PC-9 (cell line): ENCODE measurements around the gene FAM114A1. TPM values are rescaled to one million over a fixed set of nuclear protein-coding genes. Genes with fewer than 3 reads are reported as not detected.

Experiments used
- BruUV-seq: library from RNA; stranded (reverse); fragments of 400-500 nt; replicated peaks from 2 replicates; lab custom pipeline; 2021; lab: Mats Ljungman, UMichigan
- CTCF ChIA-PET: fragments of 300-600 bp; sonication (Branson Sonifier 250); formaldehyde crosslinking; loops from one replicate; lab custom pipeline; 2022; ENCODE audit warnings: antibody characterized with exemption; lab: Charles Lee
- POLR2A ChIA-PET: fragments of 300-600 bp; sonication (Branson Sonifier 250); formaldehyde crosslinking; loops from one replicate; lab custom pipeline; 2022; ENCODE audit warnings: antibody characterized with exemption; ENCODE audit not compliant: unreplicated experiment; lab: Charles Lee
- DNase-seq, 2 experiments: peaks; one replicate each; pipeline versions ENCODE4 v3.0.0 to v3.0.0-alpha.2; 2015 to 2022; ENCODE audit warnings: mixed read lengths in 1 of 2
- H2AFZ ChIP-seq: fragments of 200-600 bp; sonication (generic); 2 replicates; pipeline ENCODE4 v1.8.1; 2017; ENCODE audit warnings: antibody characterized with exemption
- H3F3A ChIP-seq: fragments of 200-600 bp; sonication (generic); 2 replicates; pipeline ENCODE4 v1.8.1; 2017; ENCODE audit warnings: antibody characterized with exemption, mild to moderate bottlenecking, low read depth; ENCODE audit not compliant: insufficient read depth
- H3K27ac ChIP-seq: fragments of 200-600 bp; sonication (generic); 2 replicates; pipeline ENCODE4 v1.6.1; 2016; ENCODE audit warnings: mixed run types
- H3K27me3 ChIP-seq: fragments of 200-600 bp; sonication (generic); 2 replicates; pipeline ENCODE4 v1.6.1; 2016; ENCODE audit warnings: low read depth, mixed run types; ENCODE audit not compliant: insufficient read depth
- H3K36me3 ChIP-seq: fragments of 200-600 bp; sonication (generic); 2 replicates; pipeline ENCODE4 v1.6.1; 2016; ENCODE audit warnings: low read depth, mixed run types
- H3K4me1 ChIP-seq: fragments of 200-600 bp; sonication (generic); replicated peaks from 2 replicates; pipeline ENCODE4 v1.6.1; 2016; ENCODE audit warnings: mixed run types; ENCODE audit not compliant: insufficient read depth
- H3K4me2 ChIP-seq: fragments of 200-600 bp; sonication (generic); 2 replicates; pipeline ENCODE4 v1.6.1; 2017; ENCODE audit warnings: mixed run types
- H3K4me3 ChIP-seq: fragments of 200-600 bp; sonication (generic); 2 replicates; pipeline ENCODE4 v1.6.1; 2016; ENCODE audit warnings: mixed run types
- H3K79me2 ChIP-seq: fragments of 200-600 bp; sonication (generic); 2 replicates; pipeline ENCODE4 v1.6.1; 2017; ENCODE audit warnings: low read depth, mixed run types
- H3K9me2 ChIP-seq: fragments of 200-600 bp; sonication (generic); 2 replicates; pipeline ENCODE4 v1.8.1; 2017; ENCODE audit warnings: mild to moderate bottlenecking; ENCODE audit not compliant: insufficient read depth
- H3K9me3 ChIP-seq: fragments of 200-600 bp; sonication (generic); 2 replicates; pipeline ENCODE4 v1.8.1; 2016; ENCODE audit warnings: low read depth; ENCODE audit not compliant: insufficient read depth
- H4K20me1 ChIP-seq: fragments of 200-600 bp; sonication (generic); 2 replicates; pipeline ENCODE4 v1.8.1; 2017; ENCODE audit not compliant: insufficient read depth
- CTCF ChIP-seq: fragments of 200-600 bp; sonication (generic); conservative IDR thresholded peaks from 2 replicates; pipeline ENCODE4 v1.6.1; 2017; ENCODE audit warnings: mixed run types, antibody characterized with exemption, mild to moderate bottlenecking, moderate library complexity
- EZH2 ChIP-seq: fragments of 200-600 bp; sonication (generic); IDR thresholded peaks from 2 replicates; pipeline ENCODE4 v1.8.0; 2017; ENCODE audit warnings: antibody characterized with exemption, low read depth
- intact Hi-C: fragments of 100-400 bp; cut with micrococcal nuclease; formaldehyde crosslinking; loops from one replicate; pipeline ENCODE4 v1.10.0; 2022; ENCODE audit not compliant: unreplicated experiment
- total RNA-seq: library from RNA; stranded (reverse); gene quantifications from 2 replicates; pipeline ENCODE4 v1.2.3, GENCODE V29; 2021

The FAM114A1 gene
- total RNA-seq, 1 experiment from 2014 or later: 73.7 TPM

- intact Hi-C loops: no loop called here
- H3K9me2 ChIP-seq: no peaks in the 10 kb centered on the region
- no TSS peak for BruUV-seq
Measured at GRCh38 chr4:38823766-38824165, 43.8 kb upstream of the FAM114A1 start.

GRCh38 chr4:38829237-38829636 is 38.4 kb upstream of the FAM114A1 start:
- H4K20me1 ChIP-seq: no peaks in the 10 kb centered on the region
- ChIA-PET CTCF (interaction anchor here (1.0 kb wide), 1 partner anchor 70 kb away, joined by 3 read pairs; no protein-coding TSS in a partner anchor), POLR2A (interaction anchor here (0.6 kb wide), 1 partner anchor 20 kb away, joined by 4 read pairs; no protein-coding TSS in a partner anchor)
- no peaks in the 10 kb centered on the region for H3F3A ChIP-seq
- no peaks in the 10 kb centered on the region for H3K27me3 ChIP-seq
- BruUV-seq: no TSS peak
- H3K27ac ChIP-seq: no peak overlapping the region
- H3K79me2 ChIP-seq: no peaks in the 10 kb centered on the region
- H3K4me2 ChIP-seq: no peak overlapping the region
- H3K36me3 ChIP-seq: no peaks in the 10 kb centered on the region
- no peak for TF ChIP-seq EZH2
- no peak for TF ChIP-seq CTCF
- H3K9me2 ChIP-seq: no peaks in the 10 kb centered on the region
- intact Hi-C loops: no loop called here
- H3K4me3 ChIP-seq: no peak overlapping the region
- no peak overlapping the region for H2AFZ ChIP-seq
- no peak for DNase-seq
- H3K4me1 ChIP-seq: no peaks in the 10 kb centered on the region
- no peaks in the 10 kb centered on the region; the same call in 1 of the 2 replicates for H3K9me3 ChIP-seq

More at GRCh38 chr4:38823766-38824165, 43.8 kb upstream of the FAM114A1 start:
- ChIA-PET CTCF (no interaction called here), POLR2A (no interaction called here)
- no peak for DNase-seq
- no peak overlapping the region for H2AFZ ChIP-seq
- no peaks in the 10 kb centered on the region for H3K36me3 ChIP-seq
- H3K27me3 ChIP-seq: no peaks in the 10 kb centered on the region
- peaks cover 12% of the 10 kb centered on the region for H3F3A ChIP-seq
- H3K9me3 ChIP-seq: no peaks in the 10 kb centered on the region; the same call in 1 of the 2 replicates
- no peak overlapping the region for H3K4me2 ChIP-seq
- H3K4me1 ChIP-seq: peaks cover 21% of the 10 kb centered on the region
- H3K79me2 ChIP-seq: no peaks in the 10 kb centered on the region
- H4K20me1 ChIP-seq: no peaks in the 10 kb centered on the region
- H3K27ac ChIP-seq: no peak overlapping the region
- TF ChIP-seq CTCF: no peak
- no peak for TF ChIP-seq EZH2
- H3K4me3 ChIP-seq: no peak overlapping the region

DNA sequence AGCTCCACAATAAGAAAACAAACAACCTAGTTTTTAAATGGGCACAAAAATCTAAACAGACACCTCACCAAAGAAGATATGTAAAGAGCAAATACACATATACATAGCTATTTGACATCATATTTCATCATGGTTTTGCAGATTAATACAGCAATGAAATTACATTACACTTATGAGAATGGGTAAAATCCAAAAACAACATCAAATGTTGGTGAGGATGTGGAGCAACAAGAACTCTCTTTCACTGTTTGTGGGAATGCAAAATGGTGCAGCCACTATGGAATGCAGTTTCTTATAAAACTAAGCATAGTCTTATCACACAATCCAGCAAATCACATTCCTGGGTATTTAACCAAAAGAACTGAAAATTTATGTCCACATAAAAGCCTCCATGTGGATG is 36.0 kb upstream of the FAM114A1 start:
- Histone ChIP-seq H3K4me3 (no peak overlapping the region), H3K4me2 (no peak overlapping the region), H4K20me1 (no peaks in the 10 kb centered on the region), H3F3A (no peaks in the 10 kb centered on the region), H3K36me3 (no peaks in the 10 kb centered on the region), H3K9me3 (peaks cover 10% of the 10 kb centered on the region; the same call in 1 of the 2 replicates), H3K9me2 (no peaks in the 10 kb centered on the region), H3K4me1 (no peaks in the 10 kb centered on the region), H3K27me3 (no peaks in the 10 kb centered on the region), H3K79me2 (no peaks in the 10 kb centered on the region), H3K27ac (no peak overlapping the region), H2AFZ (no peak overlapping the region)
- no TSS peak for BruUV-seq
- no peak for DNase-seq
- POLR2A ChIA-PET: no interaction called here
- intact Hi-C loops: no loop called here
- TF ChIP-seq EZH2 (no peak), CTCF (no peak)
- CTCF ChIA-PET: interaction anchor here (0.6 kb wide), 1 partner anchor 72 kb away, joined by 6 read pairs; no protein-coding TSS in a partner anchor
